Natural killer cell (primary cell): ENCODE data around the gene LRATD1. TPM values are rescaled to one million over a fixed set of nuclear protein-coding genes. Genes with fewer than 3 reads are reported as not detected.

Source experiments
- ATAC-seq, 3 donors: fragments of 150-1000 bp in 2 of 3; fragments of 200-7000 bp in 1 of 3; cut with Tn5 transposase; 1 replicate in 1 of 3; 2 replicates in 2 of 3; pipeline ENCODE4 v1.10.0; 2021; ENCODE audit warnings: mild to moderate bottlenecking in 2 of 3, moderate library complexity in 2 of 3
- DNase-seq, 2 donors: peaks; one replicate each; pipeline versions ENCODE4 v3.0.0 to v3.0.0-alpha.2; 2013 to 2021; ENCODE audit warnings: mixed read lengths in 1 of 2
- H3K27ac ChIP-seq: one replicate; pipeline ENCODE4 v1.5.1; 2013; ENCODE audit warnings: mild to moderate bottlenecking, low read length
- H3K27me3 ChIP-seq: one replicate; pipeline ENCODE4 v1.6.1; 2013; ENCODE audit warnings: low read length; ENCODE audit not compliant: control insufficient read depth, insufficient read depth
- H3K36me3 ChIP-seq: one replicate; pipeline ENCODE4 v1.6.1; 2013; ENCODE audit warnings: low read length; ENCODE audit not compliant: control insufficient read depth, insufficient read depth
- H3K4me1 ChIP-seq: one replicate; pipeline ENCODE4 v1.6.1; 2013; ENCODE audit warnings: low read length; ENCODE audit not compliant: control insufficient read depth, insufficient read depth
- H3K4me3 ChIP-seq: one replicate; pipeline ENCODE4 v1.5.1; 2013; ENCODE audit warnings: low read length
- H3K9me3 ChIP-seq: one replicate; pipeline ENCODE4 v1.6.1; 2013; ENCODE audit warnings: low read length; ENCODE audit not compliant: control insufficient read depth, insufficient read depth
- H3K27ac Mint-ChIP-seq, 2 donors: one replicate each; pipeline ENCODE4 v1.8.0; 2022; ENCODE audit warnings: mild to moderate bottlenecking in 2 of 2, mixed read lengths in 2 of 2, moderate library complexity in 1 of 2
- H3K27me3 Mint-ChIP-seq, 2 donors: one replicate each; pipeline ENCODE4 v1.8.0; 2022; ENCODE audit warnings: low read depth in 2 of 2, mixed read lengths in 2 of 2
- H3K36me3 Mint-ChIP-seq: one replicate; pipeline ENCODE4 v1.8.0; 2022; ENCODE audit warnings: mixed read lengths
- H3K4me1 Mint-ChIP-seq, 2 donors: one replicate each; pipeline ENCODE4 v1.8.0; 2022; ENCODE audit warnings: mixed read lengths in 2 of 2
- H3K4me3 Mint-ChIP-seq: one replicate; pipeline ENCODE4 v1.8.0; 2022; ENCODE audit warnings: mild to moderate bottlenecking, moderate library complexity, mixed read lengths
- H3K9me3 Mint-ChIP-seq, 2 donors: one replicate each; pipeline ENCODE4 v1.8.0; 2022; ENCODE audit warnings: mixed read lengths in 2 of 2
- WGBS: methylation state at CpG from one replicate; pipeline ENCODE4 v1.1.7; 2013; ENCODE audit warnings: missing lambda C conversion rate; ENCODE audit not compliant: insufficient coverage; 5-methylcytosine and 5-hydroxymethylcytosine counted together
- intact Hi-C: fragments of 100-400 bp; cut with micrococcal nuclease; formaldehyde crosslinking; loops from one replicate; pipeline ENCODE4 v1.14.2; 2022
- total RNA-seq, 4 donors: library from RNA; stranded (reverse); fragments of 120-200 nt in 1 of 4; gene quantifications; one replicate each; pipeline versions ENCODE4 v1.2.3 to v1.2.4, GENCODE V29; 2013 to 2022
- TF ChIP-seq, protein P1 (sequence below): fragments of 200-600 bp; IDR thresholded peaks from one replicate; pipeline ENCODE4 v1.8.0; 2022; ENCODE audit warnings: antibody characterized with exemption

The LRATD1 gene
- total RNA-seq, 3 donors from 2014 or later (not counting 1 experiment from before 2014, with no cell fraction given), result not detected

DNA sequence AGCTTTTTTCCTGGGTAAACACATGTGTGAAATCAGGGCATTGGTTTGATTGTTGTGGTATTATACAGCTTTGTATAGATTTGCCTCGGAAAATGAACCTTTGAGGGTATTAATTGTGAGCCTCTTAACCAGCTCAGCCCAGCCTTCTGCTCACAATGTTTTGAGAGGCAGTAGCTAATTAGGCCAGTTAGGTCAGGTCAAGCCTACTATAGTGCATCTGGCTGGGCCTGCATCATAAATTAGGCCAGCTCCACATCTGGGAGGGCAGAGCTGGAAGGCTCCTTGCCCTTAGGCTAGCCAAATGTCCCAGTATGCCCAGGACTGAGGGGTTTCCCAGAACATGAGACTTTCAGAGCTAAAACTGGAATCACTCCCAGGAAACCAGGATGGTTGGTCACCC lies 43.0 kb downstream of the LRATD1 start:
- DNase-seq (no peak), ATAC-seq (no peak)
- Histone ChIP-seq H3K36me3 (no peaks in the 10 kb centered on the region), H3K9me3 (no peaks in the 10 kb centered on the region), H3K27ac (no peak overlapping the region), H3K27me3 (no peaks in the 10 kb centered on the region), H3K4me1 (no peaks in the 10 kb centered on the region), H3K4me3 (no peak overlapping the region)
- TF ChIP-seq, protein P1, sequence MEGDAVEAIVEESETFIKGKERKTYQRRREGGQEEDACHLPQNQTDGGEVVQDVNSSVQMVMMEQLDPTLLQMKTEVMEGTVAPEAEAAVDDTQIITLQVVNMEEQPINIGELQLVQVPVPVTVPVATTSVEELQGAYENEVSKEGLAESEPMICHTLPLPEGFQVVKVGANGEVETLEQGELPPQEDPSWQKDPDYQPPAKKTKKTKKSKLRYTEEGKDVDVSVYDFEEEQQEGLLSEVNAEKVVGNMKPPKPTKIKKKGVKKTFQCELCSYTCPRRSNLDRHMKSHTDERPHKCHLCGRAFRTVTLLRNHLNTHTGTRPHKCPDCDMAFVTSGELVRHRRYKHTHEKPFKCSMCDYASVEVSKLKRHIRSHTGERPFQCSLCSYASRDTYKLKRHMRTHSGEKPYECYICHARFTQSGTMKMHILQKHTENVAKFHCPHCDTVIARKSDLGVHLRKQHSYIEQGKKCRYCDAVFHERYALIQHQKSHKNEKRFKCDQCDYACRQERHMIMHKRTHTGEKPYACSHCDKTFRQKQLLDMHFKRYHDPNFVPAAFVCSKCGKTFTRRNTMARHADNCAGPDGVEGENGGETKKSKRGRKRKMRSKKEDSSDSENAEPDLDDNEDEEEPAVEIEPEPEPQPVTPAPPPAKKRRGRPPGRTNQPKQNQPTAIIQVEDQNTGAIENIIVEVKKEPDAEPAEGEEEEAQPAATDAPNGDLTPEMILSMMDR, result no peak
- Mint-ChIP-seq H3K27ac (no peak overlapping the region), H3K9me3 (peaks cover 6 to 14% of the 10 kb centered on the region in 2 donors), H3K4me3 (no peak overlapping the region), H3K4me1 (no peaks in the 10 kb centered on the region), H3K27me3 (no peaks in the 10 kb centered on the region), H3K36me3 (no peaks in the 10 kb centered on the region)
- 87% methylated on average over 1 of the region's 1 CpG for WGBS
- intact Hi-C loops, result no loop called here

DNA sequence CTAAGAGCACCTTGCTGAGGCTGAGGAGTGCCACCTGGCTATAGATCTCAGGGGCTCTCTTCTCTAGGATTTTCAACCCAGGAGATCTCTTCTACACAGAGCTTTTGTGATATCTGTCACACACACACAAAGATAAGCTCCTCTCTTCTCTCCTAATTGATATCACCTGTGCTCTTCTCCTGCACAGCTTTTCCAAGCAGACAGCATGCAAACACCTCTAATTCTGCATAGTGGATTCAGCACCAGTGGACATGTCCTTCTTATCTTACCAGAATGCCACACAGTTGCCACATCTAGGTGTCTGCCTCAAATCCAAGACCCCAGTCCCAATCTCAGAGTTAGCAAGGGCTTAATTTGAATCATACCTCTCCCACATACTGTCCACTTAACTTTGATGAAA lies 43.9 kb downstream of the LRATD1 start:
- intact Hi-C loops, result no loop called here
- no peak overlapping the region for H3K4me3 ChIP-seq
- TF ChIP-seq, protein P1, result no peak
- no peak overlapping the region for H3K4me3 Mint-ChIP-seq
- H3K27me3 Mint-ChIP-seq, result no peaks in the 10 kb centered on the region
- no peaks in the 10 kb centered on the region for H3K36me3 Mint-ChIP-seq
- peaks cover 6 to 11% of the 10 kb centered on the region in 2 donors for H3K9me3 Mint-ChIP-seq
- H3K4me1 Mint-ChIP-seq, result no peaks in the 10 kb centered on the region
- H3K27ac ChIP-seq, result no peak overlapping the region
- no peaks in the 10 kb centered on the region for H3K36me3 ChIP-seq
- H3K9me3 ChIP-seq, result no peaks in the 10 kb centered on the region
- no peak for ATAC-seq
- no peak overlapping the region for H3K27ac Mint-ChIP-seq
- no peaks in the 10 kb centered on the region for H3K4me1 ChIP-seq
- no peaks in the 10 kb centered on the region for H3K27me3 ChIP-seq
- DNase-seq, result no peak

DNA sequence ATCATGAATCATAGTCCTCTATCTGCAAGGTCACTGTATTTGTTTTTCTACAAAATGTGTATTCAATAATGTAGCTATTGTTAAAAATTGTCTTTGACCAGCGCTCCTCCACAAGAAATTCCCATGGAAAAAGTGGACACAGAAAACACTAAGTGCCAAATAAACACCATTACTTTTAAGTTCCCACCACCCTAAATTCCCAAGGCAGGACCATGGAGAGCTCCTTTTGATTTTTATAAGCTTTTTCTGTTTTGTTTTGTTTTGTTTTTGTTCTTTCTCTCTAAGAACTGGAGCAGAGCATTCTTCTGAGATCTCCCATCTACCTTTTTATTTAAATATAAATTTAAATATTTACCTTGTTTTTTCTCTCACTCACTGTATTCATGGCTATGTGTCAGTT lies 44.5 kb downstream of the LRATD1 start:
- H3K4me3 ChIP-seq, result no peak overlapping the region
- H3K36me3 Mint-ChIP-seq, result no peaks in the 10 kb centered on the region
- intact Hi-C loops, result no loop called here
- DNase-seq (no peak), ATAC-seq (no peak)
- no peak overlapping the region for H3K27ac ChIP-seq
- H3K9me3 ChIP-seq, result no peaks in the 10 kb centered on the region
- H3K4me1 ChIP-seq, result no peaks in the 10 kb centered on the region
- TF ChIP-seq, protein P1, result no peak
- no peaks in the 10 kb centered on the region for H3K27me3 Mint-ChIP-seq
- H3K27ac Mint-ChIP-seq, result no peak overlapping the region
- no peak overlapping the region for H3K4me3 Mint-ChIP-seq
- peaks cover 3 to 9% of the 10 kb centered on the region in 2 donors for H3K9me3 Mint-ChIP-seq
- H3K4me1 Mint-ChIP-seq, result no peaks in the 10 kb centered on the region
- no peaks in the 10 kb centered on the region for H3K36me3 ChIP-seq
- H3K27me3 ChIP-seq, result no peaks in the 10 kb centered on the region
- WGBS, result 83% methylated on average over 1 of the region's 1 CpG

DNA sequence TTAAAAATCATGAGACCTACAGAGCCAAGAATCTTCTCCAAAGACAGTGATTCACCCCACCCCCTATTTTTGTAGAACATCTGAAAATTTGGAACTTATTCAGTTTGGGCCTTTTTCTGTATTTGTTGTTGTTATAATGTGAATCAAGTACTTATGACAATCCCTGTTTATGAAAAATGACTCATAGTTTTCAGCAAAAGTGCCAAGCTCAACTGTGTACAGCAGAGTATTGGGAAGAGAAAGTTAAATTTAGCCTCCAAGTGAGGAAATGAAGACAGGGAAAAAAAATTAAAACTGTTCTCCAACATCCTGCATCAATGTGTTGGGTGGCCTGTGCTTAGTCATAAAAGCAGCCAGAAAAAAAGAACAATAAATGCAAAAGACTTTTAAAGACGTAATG lies 46.2 kb downstream of the LRATD1 start:
- ATAC-seq (no peak), DNase-seq (no peak)
- Mint-ChIP-seq H3K36me3 (no peaks in the 10 kb centered on the region), H3K4me1 (no peaks in the 10 kb centered on the region), H3K4me3 (no peak overlapping the region), H3K9me3 (peaks cover 3 to 9% of the 10 kb centered on the region in 2 donors), H3K27ac (no peak overlapping the region), H3K27me3 (no peaks in the 10 kb centered on the region)
- Histone ChIP-seq H3K27ac (no peak overlapping the region), H3K4me1 (no peaks in the 10 kb centered on the region), H3K4me3 (no peak overlapping the region), H3K27me3 (no peaks in the 10 kb centered on the region), H3K36me3 (no peaks in the 10 kb centered on the region), H3K9me3 (no peaks in the 10 kb centered on the region)
- TF ChIP-seq, protein P1, result no peak
- 100% methylated on average over 1 of the region's 1 CpG for WGBS
- intact Hi-C loops, result no loop called here
